Hepatocyte (in vitro differentiated cells): ENCODE data around the gene OR8D1.

Experiments used
- CTCF ChIP-seq: fragments of 200-600 bp; sonication (generic); IDR thresholded peaks from 2 replicates; pipeline ENCODE4 v1.5.1; 2016; ENCODE audit warnings: antibody characterized with exemption, mild to moderate bottlenecking; ENCODE audit not compliant: poor library complexity
- EZH2 ChIP-seq: fragments of 200-600 bp; sonication (generic); IDR thresholded peaks from 2 replicates; pipeline ENCODE4 v1.6.1; 2016; ENCODE audit warnings: antibody characterized with exemption, mild to moderate bottlenecking, borderline replicate concordance

DNA sequence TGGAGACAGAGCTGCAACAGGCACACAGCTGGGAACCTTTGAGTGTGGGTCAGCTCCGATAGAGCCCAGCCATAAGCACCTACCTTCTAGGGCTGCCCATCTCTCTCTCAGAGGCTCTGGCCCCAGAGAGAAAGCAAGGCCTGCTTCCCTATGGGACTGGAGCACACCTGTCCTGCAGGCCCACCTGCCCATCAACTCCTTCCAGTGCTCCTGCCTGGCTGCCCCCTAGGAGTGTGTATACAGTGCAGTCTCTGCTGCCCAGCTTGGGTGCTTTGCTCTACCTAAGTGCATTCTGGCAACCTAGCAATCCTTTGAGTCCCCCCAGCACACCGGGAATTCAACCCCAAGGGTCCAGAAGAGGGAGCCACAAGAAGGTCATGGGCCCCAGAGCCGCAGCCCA lies 36.5 kb downstream of the OR8D1 start:
- TF ChIP-seq CTCF = no peak
- TF ChIP-seq EZH2 = no peak
